Mesenchymal stem cell (in vitro differentiated cells and primary cell): Measurements from ENCODE around the gene SYNPR.

Experiments
- DNase-seq: peaks from one replicate; pipeline ENCODE4 v3.0.0-alpha.2; 2013
- H2AFZ ChIP-seq: one replicate; pipeline ENCODE4 v1.6.1; 2013; ENCODE audit warnings: low read depth, mild to moderate bottlenecking, control low read depth, inconsistent platforms, low read length, moderate library complexity
- H2AK5ac ChIP-seq: 2 replicates; pipeline ENCODE4 v1.6.1; 2013; ENCODE audit warnings: low read length, moderate library complexity, mild to moderate bottlenecking, inconsistent platforms; ENCODE audit not compliant: severe bottlenecking
- H2BK120ac ChIP-seq: one replicate; pipeline ENCODE4 v1.6.1; 2013; ENCODE audit warnings: low read depth, mild to moderate bottlenecking, inconsistent platforms, low read length, moderate library complexity
- H2BK12ac ChIP-seq, 2 experiments: one replicate each; pipeline ENCODE4 v1.6.1; 2013; ENCODE audit warnings: inconsistent platforms in 2 of 2, low read length in 2 of 2, mild to moderate bottlenecking in 2 of 2, moderate library complexity in 2 of 2, control low read depth in 1 of 2
- H2BK15ac ChIP-seq: one replicate; pipeline ENCODE4 v1.6.1; 2013; ENCODE audit warnings: mild to moderate bottlenecking, low read depth, inconsistent platforms; ENCODE audit not compliant: poor library complexity, severe bottlenecking
- H2BK5ac ChIP-seq: 2 replicates; pipeline ENCODE4 v1.6.1; 2013; ENCODE audit warnings: low read depth, mild to moderate bottlenecking, low read length, control low read depth, inconsistent platforms; ENCODE audit not compliant: poor library complexity, severe bottlenecking
- H3K14ac ChIP-seq, 2 experiments: one replicate each; pipeline ENCODE4 v1.6.1; 2013; ENCODE audit warnings: inconsistent platforms in 2 of 2, low read length in 2 of 2, control low read depth in 1 of 2, mild to moderate bottlenecking in 1 of 2, moderate library complexity in 1 of 2
- H3K18ac ChIP-seq, 2 experiments: one replicate each; pipeline ENCODE4 v1.6.1; 2013; ENCODE audit warnings: inconsistent platforms in 2 of 2, low read length in 2 of 2, control low read depth in 1 of 2, low read depth in 1 of 2, mild to moderate bottlenecking in 1 of 2
- H3K23ac ChIP-seq, 2 experiments: one replicate each; pipeline ENCODE4 v1.6.1; 2013; ENCODE audit warnings: inconsistent platforms in 2 of 2, low read length in 2 of 2, mild to moderate bottlenecking in 2 of 2, moderate library complexity in 2 of 2, control low read depth in 1 of 2
- H3K27ac ChIP-seq: 2 replicates; pipeline ENCODE4 v1.5.1; 2013; ENCODE audit warnings: mild to moderate bottlenecking, moderate library complexity, low read length, control low read depth, inconsistent platforms; ENCODE audit not compliant: poor library complexity, severe bottlenecking
- H3K27me3 ChIP-seq, 2 experiments: 2 replicates each; pipeline versions ENCODE4 v1.6.1 to v1.7.0; 2013; ENCODE audit warnings: low read length in 2 of 2, mild to moderate bottlenecking in 2 of 2, moderate library complexity in 2 of 2, control low read depth in 1 of 2, inconsistent platforms in 1 of 2; ENCODE audit not compliant: control insufficient read depth in 1 of 2, insufficient read depth in 1 of 2
- H3K36me3 ChIP-seq, 2 experiments: 2 replicates each; pipeline versions ENCODE4 v1.6.1 to v1.7.0; 2013; ENCODE audit warnings: low read length in 2 of 2, control low read depth in 1 of 2, inconsistent platforms in 1 of 2, low read depth in 1 of 2, mild to moderate bottlenecking in 1 of 2; ENCODE audit not compliant: insufficient read depth in 2 of 2, control insufficient read depth in 1 of 2
- H3K4ac ChIP-seq, 2 experiments: one replicate each; pipeline ENCODE4 v1.6.1; 2013; ENCODE audit warnings: inconsistent platforms in 2 of 2, low read length in 2 of 2, mild to moderate bottlenecking in 2 of 2, moderate library complexity in 2 of 2, control low read depth in 1 of 2, low read depth in 1 of 2
- H3K4me1 ChIP-seq: 2 replicates; pipeline ENCODE4 v1.6.1; 2013; ENCODE audit warnings: low read depth, low read length, control low read depth; ENCODE audit not compliant: control insufficient read depth, insufficient read depth
- H3K4me2 ChIP-seq: 2 replicates; pipeline ENCODE4 v1.6.1; 2013; ENCODE audit warnings: low read length, mild to moderate bottlenecking, inconsistent platforms; ENCODE audit not compliant: poor library complexity, severe bottlenecking
- H3K4me3 ChIP-seq, 2 experiments: 2 replicates each; pipeline versions ENCODE4 v1.5.1 to v1.7.0; 2013; ENCODE audit warnings: low read length in 2 of 2, mild to moderate bottlenecking in 2 of 2, control low read depth in 1 of 2, low read depth in 1 of 2; ENCODE audit not compliant: insufficient read depth in 1 of 2
- H3K79me1 ChIP-seq: replicated peaks from 2 replicates; pipeline ENCODE4 v1.6.1; 2013; ENCODE audit warnings: mild to moderate bottlenecking, control low read depth, low read length, inconsistent platforms; ENCODE audit not compliant: poor library complexity, severe bottlenecking
- H3K9ac ChIP-seq: 2 replicates; pipeline ENCODE4 v1.7.0; 2013; ENCODE audit warnings: mild to moderate bottlenecking, low read length, moderate library complexity
- H3K9me3 ChIP-seq: 2 replicates; pipeline ENCODE4 v1.7.0; 2013; ENCODE audit warnings: mild to moderate bottlenecking, low read length; ENCODE audit not compliant: control insufficient read depth
- H4K8ac ChIP-seq: one replicate; pipeline ENCODE4 v1.6.1; 2013; ENCODE audit warnings: inconsistent platforms, mild to moderate bottlenecking, low read length, moderate library complexity
- H4K91ac ChIP-seq: one replicate; pipeline ENCODE4 v1.6.1; 2013; ENCODE audit warnings: mild to moderate bottlenecking, low read length, inconsistent platforms
- WGBS: methylation state at CpG from one replicate; pipeline ENCODE4 v1.1.7; 2013; ENCODE audit warnings: mixed read lengths; 5-methylcytosine and 5-hydroxymethylcytosine counted together

The SYNPR gene

GRCh38 chr3:63387568-63387967, 109.5 kb downstream of the SYNPR start:
- Histone ChIP-seq H2BK12ac (no peak overlapping the region), H3K27me3 (no peaks in the 10 kb centered on the region), H3K27ac (no peak overlapping the region), H3K18ac (no peak overlapping the region), H3K9me3 (no peaks in the 10 kb centered on the region), H4K91ac (no peak overlapping the region), H2AFZ (no peak overlapping the region), H3K4me2 (no peak overlapping the region), H3K4me1 (peaks cover 1% of the 10 kb centered on the region), H2BK5ac (no peak overlapping the region), H3K23ac (no peak overlapping the region), H2BK15ac (no peak overlapping the region), H2AK5ac (no peak overlapping the region), H3K4me3 (no peak overlapping the region), H3K9ac (no peak overlapping the region), H2BK120ac (no peak overlapping the region), H4K8ac (no peak overlapping the region), H3K36me3 (no peaks in the 10 kb centered on the region), H3K4ac (no peak overlapping the region), H3K79me1 (no peaks in the 10 kb centered on the region), H3K14ac (no peak overlapping the region)
- DNase-seq, result peak; percentile 6
- WGBS, result 49% methylated on average over 3 of the region's 3 CpGs

- no peak overlapping the region for H3K14ac ChIP-seq
- H3K9ac ChIP-seq, result no peak overlapping the region
- no peak overlapping the region for H4K91ac ChIP-seq
- H2AK5ac ChIP-seq, result no peak overlapping the region
- H3K27ac ChIP-seq, result no peak overlapping the region
- no peak overlapping the region for H2BK15ac ChIP-seq
- no peaks in the 10 kb centered on the region for H3K36me3 ChIP-seq
- no peaks in the 10 kb centered on the region for H3K9me3 ChIP-seq
- no peak overlapping the region for H2BK120ac ChIP-seq
- H3K23ac ChIP-seq, result no peak overlapping the region
- H3K27me3 ChIP-seq, result no peaks in the 10 kb centered on the region
- 83% methylated on average over 3 of the region's 5 CpGs for WGBS
- no peak overlapping the region for H3K4me2 ChIP-seq
- no peak for DNase-seq
- H4K8ac ChIP-seq, result no peak overlapping the region
- no peak overlapping the region for H3K18ac ChIP-seq
- no peaks in the 10 kb centered on the region for H3K79me1 ChIP-seq
- no peak overlapping the region for H3K4me3 ChIP-seq
- H2AFZ ChIP-seq, result no peak overlapping the region
- peaks cover 1% of the 10 kb centered on the region for H3K4me1 ChIP-seq
- no peak overlapping the region for H2BK12ac ChIP-seq
- H2BK5ac ChIP-seq, result no peak overlapping the region
- H3K4ac ChIP-seq, result no peak overlapping the region
These were observed 112.7 kb downstream of the SYNPR start for GRCh38 chr3:63390710-63391230.

DNA sequence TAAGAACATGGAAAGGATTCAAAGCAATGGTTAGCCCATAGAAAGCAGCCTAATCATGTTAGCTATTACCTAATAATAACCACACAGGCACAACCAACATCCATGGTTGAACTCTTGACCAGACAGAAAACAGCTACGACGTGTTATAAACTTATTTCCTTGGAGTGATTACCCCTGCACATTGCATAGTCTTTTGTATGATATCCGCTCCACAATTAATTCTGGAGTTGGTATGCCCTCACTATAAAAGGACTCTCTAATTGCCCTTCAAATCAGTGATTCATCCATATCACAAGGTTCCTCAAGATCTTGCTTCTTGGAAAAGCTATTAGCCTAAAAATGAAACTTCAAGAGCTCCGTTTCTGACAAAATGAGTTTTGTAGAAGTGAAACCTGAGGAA, 117.9 kb downstream of the SYNPR start:
- H3K79me1 ChIP-seq, result no peaks in the 10 kb centered on the region
- no peaks in the 10 kb centered on the region for H3K27me3 ChIP-seq
- no peak overlapping the region for H3K4me3 ChIP-seq
- no peak overlapping the region for H4K91ac ChIP-seq
- no peak overlapping the region for H3K27ac ChIP-seq
- 88% methylated on average over 4 of the region's 4 CpGs for WGBS
- DNase-seq, result no peak
- no peak overlapping the region for H3K14ac ChIP-seq
- no peak overlapping the region for H3K4me2 ChIP-seq
- no peak overlapping the region for H3K23ac ChIP-seq
- no peak overlapping the region for H4K8ac ChIP-seq
- no peak overlapping the region for H2BK15ac ChIP-seq
- H2BK5ac ChIP-seq, result no peak overlapping the region
- H3K36me3 ChIP-seq, result no peaks in the 10 kb centered on the region
- H2AFZ ChIP-seq, result no peak overlapping the region
- H2BK120ac ChIP-seq, result no peak overlapping the region
- no peak overlapping the region for H3K4ac ChIP-seq
- no peak overlapping the region for H2AK5ac ChIP-seq
- no peak overlapping the region for H3K18ac ChIP-seq
- no peaks in the 10 kb centered on the region for H3K4me1 ChIP-seq
- H3K9ac ChIP-seq, result no peak overlapping the region
- no peaks in the 10 kb centered on the region for H3K9me3 ChIP-seq
- H2BK12ac ChIP-seq, result no peak overlapping the region

DNA sequence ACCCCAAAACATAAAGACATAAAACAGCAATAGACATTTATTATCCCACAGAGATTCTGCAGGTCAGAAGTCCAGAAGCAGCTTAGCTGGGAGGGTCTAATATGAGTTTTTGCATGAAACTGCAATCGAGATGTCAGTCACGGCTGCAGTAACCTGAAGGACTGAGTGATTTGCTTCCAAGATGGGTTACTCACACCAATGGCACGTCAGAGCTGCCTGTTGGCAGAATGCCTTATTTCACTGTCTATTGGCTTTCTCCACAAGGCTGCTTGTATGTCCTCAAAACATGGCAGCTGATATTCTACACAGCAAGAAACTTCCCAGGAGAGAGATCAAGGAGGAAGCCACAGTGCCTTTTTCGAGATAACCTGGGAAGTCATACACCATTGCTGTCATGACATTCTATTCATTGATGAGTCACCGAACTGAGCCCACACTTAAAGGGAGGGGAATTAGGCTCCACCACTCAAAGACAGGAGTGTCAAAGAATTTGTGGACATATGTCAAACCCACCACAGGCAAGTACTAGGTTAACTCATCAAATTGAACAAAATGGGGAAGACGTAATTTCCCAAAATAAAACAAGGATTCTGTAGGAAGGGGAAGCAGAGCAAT, 122.2 kb downstream of the SYNPR start:
- H2BK15ac ChIP-seq, result no peak overlapping the region
- no peak for DNase-seq

More for the DNA sequence above, 122.2 kb downstream of the SYNPR start:
- Histone ChIP-seq H3K4me2 (no peak overlapping the region), H3K9me3 (no peaks in the 10 kb centered on the region), H3K23ac (no peak overlapping the region), H2AFZ (no peak overlapping the region), H4K8ac (no peak overlapping the region), H3K27ac (no peak overlapping the region), H3K4ac (no peak overlapping the region), H3K4me1 (no peaks in the 10 kb centered on the region), H3K9ac (no peak overlapping the region), H3K27me3 (no peaks in the 10 kb centered on the region), H4K91ac (no peak overlapping the region), H2BK5ac (no peak overlapping the region), H2BK12ac (no peak overlapping the region), H3K79me1 (no peaks in the 10 kb centered on the region), H2AK5ac (no peak overlapping the region), H3K4me3 (no peak overlapping the region), H3K18ac (no peak overlapping the region), H3K36me3 (no peaks in the 10 kb centered on the region), H2BK120ac (no peak overlapping the region), H3K14ac (no peak overlapping the region)
- WGBS, result 80% methylated on average over 6 of the region's 6 CpGs
